GM12878 (cell line): ENCODE measurements around the gene NFYC. TPM values are rescaled to one million over a fixed set of nuclear protein-coding genes. Genes with fewer than 3 reads are reported as not detected.

Experiments used
- ATAC-seq: fragments of 200-7000 bp; cut with Tn5 transposase; 3 replicates; pipeline ENCODE4 v1.9.1; 2020; ENCODE audit warnings: mild to moderate bottlenecking, moderate library complexity
- BruUV-seq: library from RNA; stranded (reverse); fragments of 400-500 nt; replicated peaks from 2 replicates; lab custom pipeline; 2021; lab: Mats Ljungman, UMichigan
- CTCF ChIA-PET: fragments of 300-600 bp; sonication (Branson Sonifier 250); formaldehyde crosslinking; extraction: SDS; loops from one replicate; lab custom pipeline; 2021; ENCODE audit warnings: inconsistent platforms; lab: Yijun Ruan, JAX
- POLR2A ChIA-PET: fragments of 350-600 bp; formaldehyde crosslinking; extraction: SDS; loops from one replicate; lab custom pipeline; 2021; ENCODE audit warnings: inconsistent platforms; lab: Charles Lee
- RAD21 ChIA-PET: fragments of 300-600 bp; sonication (Branson Sonifier 250); formaldehyde crosslinking; loops from one replicate; lab custom pipeline; 2023; ENCODE audit warnings: antibody characterized with exemption; ENCODE audit not compliant: unreplicated experiment; lab: Charles Lee
- SMC1A ChIA-PET: fragments of 300-600 bp; sonication (Branson Sonifier 250); formaldehyde crosslinking; loops from one replicate; lab custom pipeline; 2023; ENCODE audit not compliant: unreplicated experiment, uncharacterized antibody; lab: Charles Lee
- DNase-seq: peaks from one replicate; pipeline ENCODE4 v3.0.0-alpha.2; 2011; ENCODE audit warnings: low read depth, low spot score
- FAIRE-seq: peaks from 3 replicates; lab custom pipeline; 2011; peaks lifted over from hg19 to GRCh38; lab: Jason Lieb, UNC
- H2AFZ ChIP-seq: 2 replicates; pipeline ENCODE4 v1.6.0; 2011; ENCODE audit warnings: low read depth, low read length, control low read depth; ENCODE audit not compliant: control insufficient read depth
- H3K27ac ChIP-seq: 2 replicates; pipeline ENCODE4 v1.5.1; 2011; ENCODE audit warnings: control low read depth; ENCODE audit not compliant: control insufficient read depth, insufficient read depth
- H3K27me3 ChIP-seq, 2 experiments: replicated peaks in 1 of 2; 2 replicates each; pipeline versions ENCODE4 v1.6.0 to v1.6.1; 2011; ENCODE audit warnings: low read length in 1 of 2; ENCODE audit not compliant: control insufficient read depth in 2 of 2, insufficient read depth in 2 of 2
- H3K36me3 ChIP-seq, 2 experiments: 2 replicates each; pipeline ENCODE4 v1.5.1; 2011; ENCODE audit warnings: low read length in 1 of 2; ENCODE audit not compliant: control insufficient read depth in 2 of 2, insufficient read depth in 2 of 2
- H3K4me1 ChIP-seq: 2 replicates; pipeline ENCODE4 v1.6.1; 2011; ENCODE audit warnings: mild to moderate bottlenecking, low read length, moderate library complexity, mixed read lengths; ENCODE audit not compliant: control insufficient read depth, insufficient read depth
- H3K4me2 ChIP-seq: 2 replicates; pipeline ENCODE4 v1.6.0; 2011; ENCODE audit warnings: control low read depth; ENCODE audit not compliant: control insufficient read depth, insufficient read depth
- H3K4me3 ChIP-seq: fragments of 200-600 bp; sonication (generic); 2 replicates; pipeline ENCODE4 v1.5.1; 2016
- H3K79me2 ChIP-seq: 2 replicates; pipeline ENCODE4 v1.6.0; 2011; ENCODE audit warnings: low read length; ENCODE audit not compliant: control insufficient read depth, insufficient read depth
- H3K9ac ChIP-seq: 2 replicates; pipeline ENCODE4 v1.8.0; 2011; ENCODE audit warnings: low read length, control low read depth, mixed read lengths; ENCODE audit not compliant: control insufficient read depth, insufficient read depth
- H3K9me3 ChIP-seq: replicated peaks from 3 replicates; pipeline ENCODE4 v1.5.1; 2011; ENCODE audit warnings: mild to moderate bottlenecking, low read length; ENCODE audit not compliant: control insufficient read depth, insufficient read depth
- H4K20me1 ChIP-seq: 2 replicates; pipeline ENCODE4 v1.6.0; 2011; ENCODE audit not compliant: control insufficient read depth, insufficient read depth
- DPF2 ChIP-seq: fragments of 450-650 bp; IDR thresholded peaks from 2 replicates; pipeline ENCODE4 v1.6.1; 2017; ENCODE audit warnings: mild to moderate bottlenecking
- HDAC6 ChIP-seq: fragments of 200-600 bp; sonication (generic); IDR thresholded peaks from one replicate; pipeline ENCODE4 v1.8.0; 2017; ENCODE audit warnings: antibody characterized with exemption; ENCODE audit not compliant: unreplicated experiment
- MLLT1 ChIP-seq: fragments of 450-650 bp; IDR thresholded peaks from 2 replicates; pipeline ENCODE4 v1.6.1; 2016; ENCODE audit warnings: mild to moderate bottlenecking
- PAX8 ChIP-seq: fragments of 450-650 bp; IDR thresholded peaks from 2 replicates; pipeline ENCODE4 v1.6.1; 2017; ENCODE audit warnings: mild to moderate bottlenecking, moderate library complexity
- POLR2AphosphoS2 ChIP-seq: IDR thresholded peaks from 2 replicates; pipeline ENCODE4 v1.6.1; 2011; ENCODE audit warnings: low read depth, mild to moderate bottlenecking, low read length, improper control_type of control experiment, moderate library complexity
- RAD21 ChIP-seq: IDR thresholded peaks from 2 replicates; pipeline ENCODE4 v1.6.1; 2011; ENCODE audit warnings: mild to moderate bottlenecking, low read depth, low read length, moderate library complexity; ENCODE audit not compliant: insufficient read depth
- RBBP5 ChIP-seq: fragments of 200-600 bp; sonication (generic); conservative IDR thresholded peaks from 2 replicates; pipeline ENCODE4 v1.6.1; 2016
- WGBS: methylation state at CpG from one replicate; pipeline ENCODE4 v1.1.6; 2016; ENCODE audit warnings: low lambda C conversion rate; ENCODE audit not compliant: insufficient replicate concordance, insufficient coverage; ENCODE audit errors: missing lambda C conversion rate; 5-methylcytosine and 5-hydroxymethylcytosine counted together
- in situ Hi-C: fragments of 300-500 bp; cut with MboI; formaldehyde crosslinking; loops from 9 replicates; pipeline ENCODE4 v1.14.3; 2018; ENCODE audit warnings: mixed read lengths
- intact Hi-C: fragments of 100-400 bp; cut with micrococcal nuclease; formaldehyde crosslinking; loops from one replicate; pipeline ENCODE4 v1.14.2; 2022; ENCODE audit not compliant: unreplicated experiment
- polyA plus RNA-seq, 11 experiments: library from polyadenylated mRNA; depleted of rRNA in 4 of 11; unstranded in 6 of 11; stranded (reverse) in 5 of 11; fragments of >200 nt; fragmentation: Nextera tagmentation in 4 of 11; fragmentation: Illumina TruSeq in 1 of 11; extraction: Ambion mirVana in 4 of 11; extraction: Trizol in 1 of 11; gene quantifications; 1 replicate in 1 of 11; 2 replicates in 10 of 11; pipeline versions ENCODE4 v1.2.1 to v1.2.3, GENCODE V29; 2011 to 2016; ENCODE audit warnings: inconsistent platforms in 2 of 11, missing spikeins in 2 of 11, low read depth in 1 of 11
- total RNA-seq, 4 experiments: library from RNA; depleted of rRNA in 3 of 4; stranded (reverse); fragments of >200 nt in 3 of 4; fragmentation: Illumina TruSeq in 1 of 4; extraction: Trizol in 1 of 4; gene quantifications; 2 replicates each; pipeline versions ENCODE4 v1.2.1 to v1.2.3, GENCODE V29; 2013 to 2021
- TF ChIP-seq, protein P1 (sequence below): fragments of 450-650 bp; IDR thresholded peaks from 2 replicates; pipeline ENCODE4 v1.6.1; 2017; ENCODE audit warnings: mild to moderate bottlenecking, moderate library complexity

NFYC gene
- total and polyA plus RNA-seq, 10 of the 15 experiments (the other 5 are each of a cell fraction or from before 2014, with no cell fraction given), result 4.3 to 84.2 (median 58.3) TPM

- no peak for FAIRE-seq
- Histone ChIP-seq H3K9ac (no peak overlapping the region), H3K27ac (no peak overlapping the region), H3K4me1 (peaks cover 4% of the 10 kb centered on the region; the same call in 1 of the 2 replicates), H3K9me3 (no peaks in the 10 kb centered on the region), H2AFZ (no peak overlapping the region), H3K79me2 (no peaks in the 10 kb centered on the region), H3K4me2 (no peak overlapping the region), H3K27me3 (peaks cover 3 to 4% of the 10 kb centered on the region in 2 experiments; a peak in 3 of 4 replicates), H4K20me1 (no peaks in the 10 kb centered on the region), H3K36me3 (no peaks in the 10 kb centered on the region), H3K4me3 (no peak overlapping the region)
- ATAC-seq, result no peak
- intact Hi-C loops (no loop called here), in situ Hi-C loops (no loop called here)
- 55% methylated on average over 19 of the region's 19 CpGs for WGBS
- no TSS peak for BruUV-seq
- CTCF ChIA-PET, result interaction anchor here (0.6 to 1.9 kb wide), 3 partner anchors 13 to 41 kb away, joined by 4 to 7 read pairs (median 7); no protein-coding TSS in a partner anchor
- no peak for DNase-seq
- no peak for TF ChIP-seq PAX8
- TF ChIP-seq DPF2, result no peak
- RAD21 ChIA-PET, result no interaction called here
- POLR2A ChIA-PET, result interaction anchor here (0.5 kb wide), 1 partner anchor 187 kb away, joined by 6 read pairs; no protein-coding TSS in a partner anchor
- SMC1A ChIA-PET, result interaction anchor here (1.5 kb wide), 1 partner anchor 8 kb away, joined by 5 read pairs; no protein-coding TSS in a partner anchor
These were observed 96.4 kb downstream of the NFYC start for GRCh38 chr1:40787737-40788560.

- Histone ChIP-seq H3K4me1 (no peaks in the 10 kb centered on the region), H3K9ac (no peak overlapping the region), H3K27me3 (peaks cover 2 to 4% of the 10 kb centered on the region in 2 experiments; a peak in 2 of 4 replicates), H3K27ac (no peak overlapping the region), H4K20me1 (no peaks in the 10 kb centered on the region), H3K4me2 (no peak overlapping the region), H3K36me3 (no peaks in the 10 kb centered on the region), H3K4me3 (no peak overlapping the region), H3K79me2 (no peaks in the 10 kb centered on the region), H2AFZ (no peak overlapping the region), H3K9me3 (no peaks in the 10 kb centered on the region)
- RAD21 ChIA-PET, result no interaction called here
- FAIRE-seq (no peak), DNase-seq (no peak), ATAC-seq (no peak)
- CTCF ChIA-PET, result interaction anchor here (1.3 to 2.6 kb wide), 2 partner anchors 14 to 61 kb away, joined by 7 to 8 read pairs; no protein-coding TSS in a partner anchor
- SMC1A ChIA-PET, result interaction anchor here (0.8 to 1.6 kb wide), 2 partner anchors 14 to 24 kb away, joined by 3 to 4 read pairs; no protein-coding TSS in a partner anchor
- no TSS peak for BruUV-seq
- intact Hi-C loops (no loop called here), in situ Hi-C loops (no loop called here)
- WGBS, result 50% methylated on average over 17 of the region's 17 CpGs
- POLR2A ChIA-PET, result interaction anchor here (0.5 kb wide), 1 partner anchor 188 kb away, joined by 6 read pairs; no protein-coding TSS in a partner anchor
- TF ChIP-seq MLLT1 (no peak), POLR2AphosphoS2 (no peak), RBBP5 (no peak), HDAC6 (no peak), RAD21 (no peak)
- TF ChIP-seq, protein P1, sequence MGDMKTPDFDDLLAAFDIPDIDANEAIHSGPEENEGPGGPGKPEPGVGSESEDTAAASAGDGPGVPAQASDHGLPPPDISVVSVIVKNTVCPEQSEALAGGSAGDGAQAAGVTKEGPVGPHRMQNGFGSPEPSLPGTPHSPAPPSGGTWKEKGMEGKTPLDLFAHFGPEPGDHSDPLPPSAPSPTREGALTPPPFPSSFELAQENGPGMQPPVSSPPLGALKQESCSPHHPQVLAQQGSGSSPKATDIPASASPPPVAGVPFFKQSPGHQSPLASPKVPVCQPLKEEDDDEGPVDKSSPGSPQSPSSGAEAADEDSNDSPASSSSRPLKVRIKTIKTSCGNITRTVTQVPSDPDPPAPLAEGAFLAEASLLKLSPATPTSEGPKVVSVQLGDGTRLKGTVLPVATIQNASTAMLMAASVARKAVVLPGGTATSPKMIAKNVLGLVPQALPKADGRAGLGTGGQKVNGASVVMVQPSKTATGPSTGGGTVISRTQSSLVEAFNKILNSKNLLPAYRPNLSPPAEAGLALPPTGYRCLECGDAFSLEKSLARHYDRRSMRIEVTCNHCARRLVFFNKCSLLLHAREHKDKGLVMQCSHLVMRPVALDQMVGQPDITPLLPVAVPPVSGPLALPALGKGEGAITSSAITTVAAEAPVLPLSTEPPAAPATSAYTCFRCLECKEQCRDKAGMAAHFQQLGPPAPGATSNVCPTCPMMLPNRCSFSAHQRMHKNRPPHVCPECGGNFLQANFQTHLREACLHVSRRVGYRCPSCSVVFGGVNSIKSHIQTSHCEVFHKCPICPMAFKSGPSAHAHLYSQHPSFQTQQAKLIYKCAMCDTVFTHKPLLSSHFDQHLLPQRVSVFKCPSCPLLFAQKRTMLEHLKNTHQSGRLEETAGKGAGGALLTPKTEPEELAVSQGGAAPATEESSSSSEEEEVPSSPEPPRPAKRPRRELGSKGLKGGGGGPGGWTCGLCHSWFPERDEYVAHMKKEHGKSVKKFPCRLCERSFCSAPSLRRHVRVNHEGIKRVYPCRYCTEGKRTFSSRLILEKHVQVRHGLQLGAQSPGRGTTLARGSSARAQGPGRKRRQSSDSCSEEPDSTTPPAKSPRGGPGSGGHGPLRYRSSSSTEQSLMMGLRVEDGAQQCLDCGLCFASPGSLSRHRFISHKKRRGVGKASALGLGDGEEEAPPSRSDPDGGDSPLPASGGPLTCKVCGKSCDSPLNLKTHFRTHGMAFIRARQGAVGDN, result no peak
These were observed 97.2 kb downstream of the NFYC start for GRCh38 chr1:40788561-40789341.
